ENCODE data around the gene RAG1.

DNA sequence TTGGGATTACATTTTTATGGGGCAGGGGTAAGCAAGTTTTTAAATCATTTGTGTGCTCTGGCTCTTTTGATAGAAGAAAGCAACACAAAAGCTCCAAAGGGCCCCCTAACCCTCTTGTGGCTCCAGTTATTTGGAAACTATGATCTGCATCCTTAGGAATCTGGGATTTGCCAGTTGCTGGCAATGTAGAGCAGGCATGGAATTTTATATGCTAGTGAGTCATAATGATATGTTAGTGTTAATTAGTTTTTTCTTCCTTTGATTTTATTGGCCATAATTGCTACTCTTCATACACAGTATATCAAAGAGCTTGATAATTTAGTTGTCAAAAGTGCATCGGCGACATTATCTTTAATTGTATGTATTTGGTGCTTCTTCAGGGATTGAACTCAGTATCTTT lies 10.1 kb downstream of the RAG1 start:
- TF ChIP-seq, protein P1, sequence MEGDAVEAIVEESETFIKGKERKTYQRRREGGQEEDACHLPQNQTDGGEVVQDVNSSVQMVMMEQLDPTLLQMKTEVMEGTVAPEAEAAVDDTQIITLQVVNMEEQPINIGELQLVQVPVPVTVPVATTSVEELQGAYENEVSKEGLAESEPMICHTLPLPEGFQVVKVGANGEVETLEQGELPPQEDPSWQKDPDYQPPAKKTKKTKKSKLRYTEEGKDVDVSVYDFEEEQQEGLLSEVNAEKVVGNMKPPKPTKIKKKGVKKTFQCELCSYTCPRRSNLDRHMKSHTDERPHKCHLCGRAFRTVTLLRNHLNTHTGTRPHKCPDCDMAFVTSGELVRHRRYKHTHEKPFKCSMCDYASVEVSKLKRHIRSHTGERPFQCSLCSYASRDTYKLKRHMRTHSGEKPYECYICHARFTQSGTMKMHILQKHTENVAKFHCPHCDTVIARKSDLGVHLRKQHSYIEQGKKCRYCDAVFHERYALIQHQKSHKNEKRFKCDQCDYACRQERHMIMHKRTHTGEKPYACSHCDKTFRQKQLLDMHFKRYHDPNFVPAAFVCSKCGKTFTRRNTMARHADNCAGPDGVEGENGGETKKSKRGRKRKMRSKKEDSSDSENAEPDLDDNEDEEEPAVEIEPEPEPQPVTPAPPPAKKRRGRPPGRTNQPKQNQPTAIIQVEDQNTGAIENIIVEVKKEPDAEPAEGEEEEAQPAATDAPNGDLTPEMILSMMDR (IDR thresholded peaks at IDR 0.05) = no peak
- TF ChIP-seq KDM5A (IDR thresholded peaks at IDR 0.05) (no peak), POLR2A (IDR thresholded peaks at IDR 0.05; ENCODE audit: low read length) (no peak), CBX8 (IDR thresholded peaks at IDR 0.05) (no peak), RNF2 (IDR thresholded peaks at IDR 0.05; ENCODE audit: borderline replicate concordance, low read depth) (no peak), EP300 (IDR thresholded peaks at IDR 0.05) (no peak), RCOR1 (IDR thresholded peaks at IDR 0.05; ENCODE audit: low read depth, low read length) (no peak), FOSL2 (IDR thresholded peaks at IDR 0.05) (no peak), FOSL2 (CRISPR knock-in tag; IDR thresholded peaks at IDR 0.05) (no peak), JUN (IDR thresholded peaks at IDR 0.05) (no peak), NR3C1 (IDR thresholded peaks at IDR 0.05) (no peak)
- TF ChIP-seq, protein P2, sequence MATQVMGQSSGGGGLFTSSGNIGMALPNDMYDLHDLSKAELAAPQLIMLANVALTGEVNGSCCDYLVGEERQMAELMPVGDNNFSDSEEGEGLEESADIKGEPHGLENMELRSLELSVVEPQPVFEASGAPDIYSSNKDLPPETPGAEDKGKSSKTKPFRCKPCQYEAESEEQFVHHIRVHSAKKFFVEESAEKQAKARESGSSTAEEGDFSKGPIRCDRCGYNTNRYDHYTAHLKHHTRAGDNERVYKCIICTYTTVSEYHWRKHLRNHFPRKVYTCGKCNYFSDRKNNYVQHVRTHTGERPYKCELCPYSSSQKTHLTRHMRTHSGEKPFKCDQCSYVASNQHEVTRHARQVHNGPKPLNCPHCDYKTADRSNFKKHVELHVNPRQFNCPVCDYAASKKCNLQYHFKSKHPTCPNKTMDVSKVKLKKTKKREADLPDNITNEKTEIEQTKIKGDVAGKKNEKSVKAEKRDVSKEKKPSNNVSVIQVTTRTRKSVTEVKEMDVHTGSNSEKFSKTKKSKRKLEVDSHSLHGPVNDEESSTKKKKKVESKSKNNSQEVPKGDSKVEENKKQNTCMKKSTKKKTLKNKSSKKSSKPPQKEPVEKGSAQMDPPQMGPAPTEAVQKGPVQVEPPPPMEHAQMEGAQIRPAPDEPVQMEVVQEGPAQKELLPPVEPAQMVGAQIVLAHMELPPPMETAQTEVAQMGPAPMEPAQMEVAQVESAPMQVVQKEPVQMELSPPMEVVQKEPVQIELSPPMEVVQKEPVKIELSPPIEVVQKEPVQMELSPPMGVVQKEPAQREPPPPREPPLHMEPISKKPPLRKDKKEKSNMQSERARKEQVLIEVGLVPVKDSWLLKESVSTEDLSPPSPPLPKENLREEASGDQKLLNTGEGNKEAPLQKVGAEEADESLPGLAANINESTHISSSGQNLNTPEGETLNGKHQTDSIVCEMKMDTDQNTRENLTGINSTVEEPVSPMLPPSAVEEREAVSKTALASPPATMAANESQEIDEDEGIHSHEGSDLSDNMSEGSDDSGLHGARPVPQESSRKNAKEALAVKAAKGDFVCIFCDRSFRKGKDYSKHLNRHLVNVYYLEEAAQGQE (IDR thresholded peaks at IDR 0.05) = no peak
